ENCODE results near the gene CORO1C.

DNA sequence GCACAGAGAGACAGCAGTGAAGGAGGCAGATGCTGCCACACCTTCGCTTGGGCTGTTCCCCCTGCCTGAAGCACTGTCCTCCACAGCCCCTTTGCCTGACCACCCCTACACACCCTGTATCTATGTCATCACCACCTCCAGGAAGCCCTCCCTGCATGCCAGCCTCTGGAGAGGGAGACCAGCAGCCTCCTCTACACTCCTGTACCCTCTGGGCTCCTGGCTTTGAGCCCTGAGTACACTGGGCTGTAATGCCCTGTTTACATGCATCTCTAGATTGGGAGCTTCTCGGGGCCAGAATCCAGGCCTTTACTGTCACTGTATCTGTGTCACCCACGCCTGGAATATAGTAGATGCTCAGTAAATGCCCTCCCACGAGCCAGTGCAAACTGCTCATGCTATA is 127.6 kb downstream of the CORO1C start:
- TF ChIP-seq, protein P1, sequence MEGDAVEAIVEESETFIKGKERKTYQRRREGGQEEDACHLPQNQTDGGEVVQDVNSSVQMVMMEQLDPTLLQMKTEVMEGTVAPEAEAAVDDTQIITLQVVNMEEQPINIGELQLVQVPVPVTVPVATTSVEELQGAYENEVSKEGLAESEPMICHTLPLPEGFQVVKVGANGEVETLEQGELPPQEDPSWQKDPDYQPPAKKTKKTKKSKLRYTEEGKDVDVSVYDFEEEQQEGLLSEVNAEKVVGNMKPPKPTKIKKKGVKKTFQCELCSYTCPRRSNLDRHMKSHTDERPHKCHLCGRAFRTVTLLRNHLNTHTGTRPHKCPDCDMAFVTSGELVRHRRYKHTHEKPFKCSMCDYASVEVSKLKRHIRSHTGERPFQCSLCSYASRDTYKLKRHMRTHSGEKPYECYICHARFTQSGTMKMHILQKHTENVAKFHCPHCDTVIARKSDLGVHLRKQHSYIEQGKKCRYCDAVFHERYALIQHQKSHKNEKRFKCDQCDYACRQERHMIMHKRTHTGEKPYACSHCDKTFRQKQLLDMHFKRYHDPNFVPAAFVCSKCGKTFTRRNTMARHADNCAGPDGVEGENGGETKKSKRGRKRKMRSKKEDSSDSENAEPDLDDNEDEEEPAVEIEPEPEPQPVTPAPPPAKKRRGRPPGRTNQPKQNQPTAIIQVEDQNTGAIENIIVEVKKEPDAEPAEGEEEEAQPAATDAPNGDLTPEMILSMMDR (IDR thresholded peaks at IDR 0.05) = no peak
- TF ChIP-seq EP300 (IDR thresholded peaks at IDR 0.05) = no peak
- no peak for TF ChIP-seq POLR2A (IDR thresholded peaks at IDR 0.05; ENCODE audit: low read depth)
- no peak for TF ChIP-seq POLR2AphosphoS5 (IDR thresholded peaks at IDR 0.05)
